ENCODE data around the gene RSF1. TPM values are rescaled to one million over a fixed set of nuclear protein-coding genes. Genes with fewer than 3 reads are reported as not detected.

Gene RSF1
- total RNA-seq, 1 experiment from 2014 or later: 83.0 TPM

GRCh38 chr11:77779935-77780334, 40.6 kb downstream of the RSF1 start:
- H3K27me3 ChIP-seq (ENCODE audit: control insufficient read depth, insufficient read depth, low read length): no peaks in the 10 kb centered on the region
- H3K36me3 ChIP-seq (ENCODE audit: control insufficient read depth, insufficient read depth, low read length): no peaks in the 10 kb centered on the region
- H3K27ac ChIP-seq (ENCODE audit: low read length): no peak overlapping the region
- peak; percentile 8 for DNase-seq (ENCODE audit: low read depth, low spot score)
- H3K9me3 ChIP-seq (ENCODE audit: control insufficient read depth, insufficient read depth, low read depth, low read length): no peaks in the 10 kb centered on the region
- H3K4me3 ChIP-seq (ENCODE audit: low read depth in 2 of 2, low read length in 2 of 2): no peak overlapping the region
- in situ Hi-C loops (cut with HindIII; ENCODE audit: low pct_unique_long_range_greater_than_20kb, low sequenced_read_pairs) (no loop called here), intact Hi-C loops (cut with micrococcal nuclease; ENCODE audit: unreplicated experiment) (no loop called here)
- ATAC-seq: 0 out of 2 replicates have a peak, but pooled peaks have one; percentile 32
- POLR2A ChIA-PET: interaction anchor here (0.6 kb wide), 1 partner anchor 182 kb away, joined by 4 read pairs; no protein-coding TSS in a partner anchor
- peaks cover 6% of the 10 kb centered on the region; the same call in 1 of the 2 replicates for H3K4me1 ChIP-seq (ENCODE audit: control insufficient read depth, insufficient read depth, low read length)
- TF ChIP-seq TCF7L2 (IDR thresholded peaks at IDR 0.05; ENCODE audit: low read depth, low read length) (no peak), REST (IDR thresholded peaks at IDR 0.05; ENCODE audit: insufficient read depth in 1 of 2, low read depth in 2 of 2, low read length in 1 of 2) (peak; percentile 90 to 97)
- BruUV-seq (replicated peaks): no TSS peak
- CTCF ChIA-PET: no interaction called here

GRCh38 chr11:77778549-77778948, 42.0 kb downstream of the RSF1 start:
- H3K36me3 ChIP-seq (ENCODE audit: control insufficient read depth, insufficient read depth, low read length): no peaks in the 10 kb centered on the region
- DNase-seq (ENCODE audit: low read depth, low spot score): no peak
- ChIA-PET POLR2A (no interaction called here), CTCF (no interaction called here)
- in situ Hi-C loops (cut with HindIII; ENCODE audit: low pct_unique_long_range_greater_than_20kb, low sequenced_read_pairs) (no loop called here), intact Hi-C loops (cut with micrococcal nuclease; ENCODE audit: unreplicated experiment) (no loop called here)
- no TSS peak for BruUV-seq (replicated peaks)
- ATAC-seq: peak; percentile 47; the same call in 1 of the 2 replicates
- peaks cover 6% of the 10 kb centered on the region; the same call in 1 of the 2 replicates for H3K4me1 ChIP-seq (ENCODE audit: control insufficient read depth, insufficient read depth, low read length)
- no peak overlapping the region for H3K4me3 ChIP-seq (ENCODE audit: low read depth in 2 of 2, low read length in 2 of 2)
- H3K9me3 ChIP-seq (ENCODE audit: control insufficient read depth, insufficient read depth, low read depth, low read length): no peaks in the 10 kb centered on the region
- H3K27me3 ChIP-seq (ENCODE audit: control insufficient read depth, insufficient read depth, low read length): no peaks in the 10 kb centered on the region
- TF ChIP-seq POLR2AphosphoS5 (IDR thresholded peaks at IDR 0.05; ENCODE audit: low read depth, low read length) (no peak), TCF7L2 (IDR thresholded peaks at IDR 0.05; ENCODE audit: low read depth, low read length) (no peak), REST (IDR thresholded peaks at IDR 0.05; ENCODE audit: insufficient read depth in 1 of 2, low read depth in 2 of 2, low read length in 1 of 2) (no peak), CTCF (IDR thresholded peaks at IDR 0.05) (no peak), SIN3A (IDR thresholded peaks at IDR 0.05; ENCODE audit: borderline replicate concordance, insufficient read depth, low read depth, low read length) (no peak)
- H3K27ac ChIP-seq (ENCODE audit: low read length): no peak overlapping the region

All from Panc1 (cell line).